ENCODE data around the gene OR11A1. TPM values are rescaled to one million over a fixed set of nuclear protein-coding genes. Genes with fewer than 3 reads are reported as not detected.

Gene OR11A1
- polyA plus RNA-seq, 1 of the 3 experiments (the other 2 are of a cell fraction) = not detected

- Histone ChIP-seq H3K27ac (ENCODE audit: low read depth in 2 of 2, low read length in 1 of 2) (no peak overlapping the region), H3K79me2 (ENCODE audit: insufficient read depth) (no peaks in the 10 kb centered on the region), H3F3A (replicated peaks; ENCODE audit: insufficient read depth) (peaks cover 11% of the 10 kb centered on the region), H3K9me2 (no peaks in the 10 kb centered on the region), H3K27me3 (ENCODE audit: insufficient read depth) (no peaks in the 10 kb centered on the region), H4K20me1 (ENCODE audit: insufficient read depth) (no peaks in the 10 kb centered on the region), H3K9ac (no peak overlapping the region), H3K36me3 (replicated peaks in 1 of 2; ENCODE audit: control insufficient read depth in 1 of 2, insufficient read depth in 2 of 2, low read length in 1 of 2) (no peaks in the 10 kb centered on the region), H3K4me2 (no peak overlapping the region), H3K9me3 (no peaks in the 10 kb centered on the region), H3K4me3 (ENCODE audit: low read depth in 2 of 2, low read length in 1 of 2) (no peak overlapping the region), H2AFZ (ENCODE audit: low read depth) (no peak overlapping the region), H3K4me1 (ENCODE audit: control insufficient read depth in 1 of 2, insufficient read depth in 2 of 2, low read depth in 1 of 2, low read length in 1 of 2) (peaks cover 0 to 4% of the 10 kb centered on the region in 2 experiments; a peak in 1 of 4 replicates)
- no peak for DNase-seq
- ChIA-PET POLR2A (no interaction called here), CTCF (no interaction called here)
- TF ChIP-seq, protein P1, sequence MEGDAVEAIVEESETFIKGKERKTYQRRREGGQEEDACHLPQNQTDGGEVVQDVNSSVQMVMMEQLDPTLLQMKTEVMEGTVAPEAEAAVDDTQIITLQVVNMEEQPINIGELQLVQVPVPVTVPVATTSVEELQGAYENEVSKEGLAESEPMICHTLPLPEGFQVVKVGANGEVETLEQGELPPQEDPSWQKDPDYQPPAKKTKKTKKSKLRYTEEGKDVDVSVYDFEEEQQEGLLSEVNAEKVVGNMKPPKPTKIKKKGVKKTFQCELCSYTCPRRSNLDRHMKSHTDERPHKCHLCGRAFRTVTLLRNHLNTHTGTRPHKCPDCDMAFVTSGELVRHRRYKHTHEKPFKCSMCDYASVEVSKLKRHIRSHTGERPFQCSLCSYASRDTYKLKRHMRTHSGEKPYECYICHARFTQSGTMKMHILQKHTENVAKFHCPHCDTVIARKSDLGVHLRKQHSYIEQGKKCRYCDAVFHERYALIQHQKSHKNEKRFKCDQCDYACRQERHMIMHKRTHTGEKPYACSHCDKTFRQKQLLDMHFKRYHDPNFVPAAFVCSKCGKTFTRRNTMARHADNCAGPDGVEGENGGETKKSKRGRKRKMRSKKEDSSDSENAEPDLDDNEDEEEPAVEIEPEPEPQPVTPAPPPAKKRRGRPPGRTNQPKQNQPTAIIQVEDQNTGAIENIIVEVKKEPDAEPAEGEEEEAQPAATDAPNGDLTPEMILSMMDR (IDR thresholded peaks at IDR 0.05) = no peak
- WGBS (ENCODE audit: low lambda C conversion rate) = 1% methylated on average over 5 of the region's 5 CpGs
Measured at GRCh38 chr6:29487131-29487530, 30.3 kb upstream of the OR11A1 start.

DNA sequence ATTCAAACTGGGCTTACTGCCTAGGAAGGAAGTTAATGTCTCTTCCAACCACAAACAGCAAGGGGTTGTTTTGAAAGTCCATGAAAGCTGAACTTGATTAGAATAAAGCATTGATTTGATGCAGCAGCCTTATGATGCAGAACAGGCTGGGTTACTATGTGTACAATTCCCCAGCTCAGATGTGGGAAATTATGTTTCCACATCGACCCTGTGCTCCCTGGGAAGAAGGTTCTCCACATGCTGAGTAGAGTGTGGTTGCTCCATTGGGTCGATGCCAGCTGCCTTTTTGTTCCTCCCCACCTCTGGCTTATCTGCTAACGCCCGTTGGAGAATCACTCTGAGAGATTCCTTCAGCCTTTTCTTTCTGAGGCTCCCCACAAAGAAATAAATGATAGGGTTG, 29.7 kb upstream of the OR11A1 start:
- Histone ChIP-seq H2AFZ (ENCODE audit: low read depth) (no peak overlapping the region), H3K9ac (no peak overlapping the region), H3K4me2 (no peak overlapping the region), H3K79me2 (ENCODE audit: insufficient read depth) (no peaks in the 10 kb centered on the region), H3K27ac (ENCODE audit: low read depth in 2 of 2, low read length in 1 of 2) (no peak overlapping the region), H3F3A (replicated peaks; ENCODE audit: insufficient read depth) (peaks cover 11% of the 10 kb centered on the region), H3K36me3 (replicated peaks in 1 of 2; ENCODE audit: control insufficient read depth in 1 of 2, insufficient read depth in 2 of 2, low read length in 1 of 2) (no peaks in the 10 kb centered on the region), H3K27me3 (ENCODE audit: insufficient read depth) (no peaks in the 10 kb centered on the region), H4K20me1 (ENCODE audit: insufficient read depth) (no peaks in the 10 kb centered on the region), H3K9me3 (no peaks in the 10 kb centered on the region), H3K9me2 (no peaks in the 10 kb centered on the region), H3K4me3 (ENCODE audit: low read depth in 2 of 2, low read length in 1 of 2) (no peak overlapping the region), H3K4me1 (ENCODE audit: control insufficient read depth in 1 of 2, insufficient read depth in 2 of 2, low read depth in 1 of 2, low read length in 1 of 2) (peaks cover 0 to 4% of the 10 kb centered on the region in 2 experiments; a peak in 1 of 4 replicates)
- CTCF ChIA-PET = no interaction called here
- TF ChIP-seq MEF2A (IDR thresholded peaks at IDR 0.05; ENCODE audit: borderline replicate concordance, low read depth) (no peak), GATA2 (CRISPR knock-in tag; IDR thresholded peaks at IDR 0.05) (no peak), NFIC (IDR thresholded peaks at IDR 0.05; ENCODE audit: borderline replicate concordance) (no peak), PBX3 (IDR thresholded peaks at IDR 0.05) (no peak), RCOR1 (IDR thresholded peaks at IDR 0.05; ENCODE audit: low read length) (no peak), TEAD4 (IDR thresholded peaks at IDR 0.05; ENCODE audit: borderline replicate concordance, insufficient read depth) (no peak), CHD2 (IDR thresholded peaks at IDR 0.05; ENCODE audit: low read length, partially characterized antibody) (no peak), YY1 (IDR thresholded peaks at IDR 0.05; ENCODE audit: low read depth) (no peak), RAD21 (IDR thresholded peaks at IDR 0.05; ENCODE audit: low read length) (no peak), SMC3 (IDR thresholded peaks at IDR 0.05; ENCODE audit: low read depth, low read length) (no peak), POLR2AphosphoS5 (IDR thresholded peaks at IDR 0.05; ENCODE audit: low read depth, low read length) (no peak), GABPA (IDR thresholded peaks at IDR 0.05; ENCODE audit: low read depth) (no peak), SIN3A (IDR thresholded peaks at IDR 0.05; ENCODE audit: borderline replicate concordance, low read depth, low read length) (no peak), TCF12 (IDR thresholded peaks at IDR 0.05) (no peak), TAF1 (IDR thresholded peaks at IDR 0.05; ENCODE audit: borderline replicate concordance, low read depth, low read length) (no peak), RFX5 (IDR thresholded peaks at IDR 0.05; ENCODE audit: low read length) (no peak)
- TF ChIP-seq, protein P2, sequence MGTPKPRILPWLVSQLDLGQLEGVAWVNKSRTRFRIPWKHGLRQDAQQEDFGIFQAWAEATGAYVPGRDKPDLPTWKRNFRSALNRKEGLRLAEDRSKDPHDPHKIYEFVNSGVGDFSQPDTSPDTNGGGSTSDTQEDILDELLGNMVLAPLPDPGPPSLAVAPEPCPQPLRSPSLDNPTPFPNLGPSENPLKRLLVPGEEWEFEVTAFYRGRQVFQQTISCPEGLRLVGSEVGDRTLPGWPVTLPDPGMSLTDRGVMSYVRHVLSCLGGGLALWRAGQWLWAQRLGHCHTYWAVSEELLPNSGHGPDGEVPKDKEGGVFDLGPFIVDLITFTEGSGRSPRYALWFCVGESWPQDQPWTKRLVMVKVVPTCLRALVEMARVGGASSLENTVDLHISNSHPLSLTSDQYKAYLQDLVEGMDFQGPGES (IDR thresholded peaks at IDR 0.05; ENCODE audit: low read depth, low read length) = no peak
- TF ChIP-seq, protein P3, sequence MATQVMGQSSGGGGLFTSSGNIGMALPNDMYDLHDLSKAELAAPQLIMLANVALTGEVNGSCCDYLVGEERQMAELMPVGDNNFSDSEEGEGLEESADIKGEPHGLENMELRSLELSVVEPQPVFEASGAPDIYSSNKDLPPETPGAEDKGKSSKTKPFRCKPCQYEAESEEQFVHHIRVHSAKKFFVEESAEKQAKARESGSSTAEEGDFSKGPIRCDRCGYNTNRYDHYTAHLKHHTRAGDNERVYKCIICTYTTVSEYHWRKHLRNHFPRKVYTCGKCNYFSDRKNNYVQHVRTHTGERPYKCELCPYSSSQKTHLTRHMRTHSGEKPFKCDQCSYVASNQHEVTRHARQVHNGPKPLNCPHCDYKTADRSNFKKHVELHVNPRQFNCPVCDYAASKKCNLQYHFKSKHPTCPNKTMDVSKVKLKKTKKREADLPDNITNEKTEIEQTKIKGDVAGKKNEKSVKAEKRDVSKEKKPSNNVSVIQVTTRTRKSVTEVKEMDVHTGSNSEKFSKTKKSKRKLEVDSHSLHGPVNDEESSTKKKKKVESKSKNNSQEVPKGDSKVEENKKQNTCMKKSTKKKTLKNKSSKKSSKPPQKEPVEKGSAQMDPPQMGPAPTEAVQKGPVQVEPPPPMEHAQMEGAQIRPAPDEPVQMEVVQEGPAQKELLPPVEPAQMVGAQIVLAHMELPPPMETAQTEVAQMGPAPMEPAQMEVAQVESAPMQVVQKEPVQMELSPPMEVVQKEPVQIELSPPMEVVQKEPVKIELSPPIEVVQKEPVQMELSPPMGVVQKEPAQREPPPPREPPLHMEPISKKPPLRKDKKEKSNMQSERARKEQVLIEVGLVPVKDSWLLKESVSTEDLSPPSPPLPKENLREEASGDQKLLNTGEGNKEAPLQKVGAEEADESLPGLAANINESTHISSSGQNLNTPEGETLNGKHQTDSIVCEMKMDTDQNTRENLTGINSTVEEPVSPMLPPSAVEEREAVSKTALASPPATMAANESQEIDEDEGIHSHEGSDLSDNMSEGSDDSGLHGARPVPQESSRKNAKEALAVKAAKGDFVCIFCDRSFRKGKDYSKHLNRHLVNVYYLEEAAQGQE (IDR thresholded peaks at IDR 0.05; ENCODE audit: low read depth, low read length) = no peak
- TF ChIP-seq, protein P4, sequence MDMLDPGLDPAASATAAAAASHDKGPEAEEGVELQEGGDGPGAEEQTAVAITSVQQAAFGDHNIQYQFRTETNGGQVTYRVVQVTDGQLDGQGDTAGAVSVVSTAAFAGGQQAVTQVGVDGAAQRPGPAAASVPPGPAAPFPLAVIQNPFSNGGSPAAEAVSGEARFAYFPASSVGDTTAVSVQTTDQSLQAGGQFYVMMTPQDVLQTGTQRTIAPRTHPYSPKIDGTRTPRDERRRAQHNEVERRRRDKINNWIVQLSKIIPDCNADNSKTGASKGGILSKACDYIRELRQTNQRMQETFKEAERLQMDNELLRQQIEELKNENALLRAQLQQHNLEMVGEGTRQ (IDR thresholded peaks at IDR 0.05; ENCODE audit: borderline replicate concordance, low read depth, low read length) = no peak
- no peak for DNase-seq
- POLR2A ChIA-PET = no interaction called here
- WGBS (ENCODE audit: low lambda C conversion rate) = 0% methylated on average over 3 of the region's 4 CpGs

Data from SK-N-SH (cell line).